ENCODE measurements around the gene EFNA4.

EFNA4 gene

DNA sequence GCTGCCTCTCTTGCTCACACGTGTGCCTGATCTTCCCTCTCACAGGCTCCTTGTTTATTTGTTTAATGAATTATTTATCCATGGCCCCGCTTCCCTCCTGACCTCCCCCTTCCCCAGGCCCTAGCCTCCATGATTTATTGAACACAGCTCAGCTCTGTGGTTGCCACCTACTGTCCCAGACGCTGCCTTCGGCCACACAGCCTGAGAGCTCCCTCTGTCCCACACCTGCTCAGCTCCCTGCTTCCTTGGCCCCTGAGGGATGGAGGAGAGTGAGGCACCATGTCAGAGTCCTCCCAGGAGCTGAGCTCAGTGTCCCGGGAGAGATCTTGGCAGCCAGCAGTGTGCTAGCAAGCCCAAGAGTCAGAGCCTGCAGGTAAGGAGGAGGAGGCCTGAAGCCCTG, 12.0 kb downstream of the EFNA4 start:
- DNase-seq: no peak

DNA sequence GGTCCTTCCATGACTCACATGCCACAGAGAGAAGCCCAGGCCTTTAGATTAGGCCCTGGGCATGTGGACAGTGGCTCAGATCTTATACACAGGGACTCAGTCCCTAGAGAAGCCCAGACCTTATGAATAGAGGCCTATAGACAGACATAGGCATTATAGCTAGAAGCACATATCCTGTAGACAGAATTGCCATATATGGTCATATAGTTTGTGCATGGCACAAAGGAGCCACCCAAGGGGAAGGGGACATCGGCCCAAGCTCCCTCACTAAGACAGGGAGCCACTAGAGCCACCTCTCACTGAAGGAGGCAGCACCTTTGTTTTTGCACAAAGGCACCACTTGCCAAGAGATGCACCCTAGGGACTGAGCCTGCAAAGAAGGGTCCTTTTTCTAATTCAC, 12.8 kb downstream of the EFNA4 start:
- DNase-seq: no peak

DNA sequence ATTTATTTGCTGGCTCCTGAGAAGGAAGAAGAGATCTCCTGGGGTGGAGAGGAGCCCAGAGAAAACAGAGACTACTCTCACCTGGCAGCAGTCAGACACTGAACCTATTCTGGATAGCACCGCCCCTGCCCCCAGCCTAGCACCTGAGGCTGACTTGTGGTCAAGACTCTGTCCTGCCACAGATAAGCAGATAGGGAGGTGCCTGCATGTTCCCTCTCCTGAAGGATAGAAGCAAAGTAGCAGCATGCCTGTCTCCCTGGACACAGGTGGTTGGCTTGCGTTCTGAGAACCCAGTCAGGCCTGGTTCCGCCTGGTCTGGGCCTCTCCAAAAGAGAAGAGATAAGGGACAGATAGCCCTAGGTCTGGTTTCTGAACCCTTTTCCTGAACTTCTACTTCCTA, 13.8 kb downstream of the EFNA4 start:
- DNase-seq: no peak

DNA sequence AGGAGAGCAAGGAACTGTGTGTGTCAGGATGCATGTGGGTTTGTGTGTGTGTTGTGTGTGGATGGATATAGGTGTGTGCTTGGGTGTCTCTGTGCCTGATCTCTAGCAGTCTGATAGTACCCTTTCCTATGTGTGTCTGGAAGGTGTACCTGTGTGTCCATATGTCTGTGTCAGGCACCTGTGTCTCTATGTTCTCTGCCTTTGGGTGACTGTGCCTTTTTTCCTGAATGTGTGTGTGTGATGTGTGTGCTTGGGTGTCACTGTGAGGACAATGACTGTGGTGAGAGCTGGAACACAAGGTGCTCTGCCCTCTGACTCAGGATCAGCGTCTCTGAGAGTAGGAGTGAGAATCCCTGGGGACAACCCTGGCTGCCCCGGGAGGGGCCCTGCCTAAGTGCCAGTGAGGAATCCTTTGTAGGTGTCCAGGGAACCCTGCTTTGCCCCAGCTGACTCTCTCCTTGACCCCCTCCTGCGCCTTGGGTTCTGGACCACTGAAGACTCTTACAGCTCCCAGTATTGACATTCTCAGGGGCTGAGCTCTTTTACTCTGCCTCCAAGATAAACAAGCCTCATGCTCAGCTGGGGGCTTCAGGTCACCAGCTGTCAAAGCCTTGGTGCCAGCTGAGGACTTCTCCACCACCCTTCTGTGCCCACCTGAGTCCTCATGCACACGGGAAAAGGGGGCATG, 14.4 kb downstream of the EFNA4 start:
- DNase-seq: no peak

DNA sequence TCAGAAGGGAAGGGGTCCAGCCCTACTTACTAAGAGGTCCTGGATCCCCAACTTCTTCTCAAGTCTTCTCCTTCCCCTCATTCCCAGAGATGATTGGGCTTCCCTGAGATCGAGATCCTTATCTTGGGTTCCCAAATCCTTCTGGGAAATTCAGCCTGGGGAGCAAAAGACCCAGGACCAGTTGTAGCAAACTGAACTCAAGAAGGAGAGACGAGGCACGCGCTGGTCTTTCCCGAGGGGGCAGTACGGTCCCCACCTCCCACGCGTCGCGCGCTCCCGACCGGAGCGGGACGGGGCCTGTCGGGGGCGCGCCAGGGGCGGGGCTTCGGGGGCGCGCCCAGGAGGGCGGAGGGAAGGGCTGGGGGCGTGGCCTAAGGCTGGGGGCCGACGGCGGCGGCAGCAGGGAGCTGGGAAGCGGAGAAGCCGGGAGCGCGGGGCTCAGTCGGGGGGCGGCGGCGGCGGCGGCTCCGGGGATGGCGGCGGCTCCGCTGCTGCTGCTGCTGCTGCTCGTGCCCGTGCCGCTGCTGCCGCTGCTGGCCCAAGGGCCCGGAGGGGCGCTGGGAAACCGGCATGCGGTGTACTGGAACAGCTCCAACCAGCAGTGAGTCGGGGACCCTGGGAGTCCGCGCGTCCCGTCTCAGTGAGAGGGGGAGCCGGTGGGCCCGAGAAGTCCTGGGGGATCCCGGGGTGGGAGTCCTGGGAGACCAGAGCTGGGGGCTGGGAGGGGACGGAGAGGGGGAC, 15.1 kb downstream of the EFNA4 start, which contains the start of gene EFNA3:
Gene EFNA3 (plus strand): TSS at position 369 of the 741 bp plus-strand sequence. CDS start 105 bp downstream, at position 474.
- DNase-seq: peak in 5 of 6 experiments; percentile 46 to 58 (median 55)

DNA sequence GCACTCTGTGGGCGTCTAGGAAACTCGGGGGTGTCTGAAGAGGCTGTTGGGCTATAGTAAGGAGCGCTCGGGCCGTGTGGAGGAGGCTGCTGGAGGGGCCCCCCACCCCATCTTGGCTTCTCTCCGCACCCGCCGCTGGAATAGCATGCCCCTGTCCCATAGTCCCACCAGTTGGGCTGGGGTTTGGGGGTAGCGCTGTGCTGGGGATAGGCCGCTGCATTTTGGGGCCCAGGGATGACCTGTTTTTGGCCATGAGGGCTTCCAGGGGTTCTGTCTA, 15.6 kb downstream of the EFNA4 start:
- peak in 2 of 6 experiments; percentile 39 to 46 for DNase-seq

DNA sequence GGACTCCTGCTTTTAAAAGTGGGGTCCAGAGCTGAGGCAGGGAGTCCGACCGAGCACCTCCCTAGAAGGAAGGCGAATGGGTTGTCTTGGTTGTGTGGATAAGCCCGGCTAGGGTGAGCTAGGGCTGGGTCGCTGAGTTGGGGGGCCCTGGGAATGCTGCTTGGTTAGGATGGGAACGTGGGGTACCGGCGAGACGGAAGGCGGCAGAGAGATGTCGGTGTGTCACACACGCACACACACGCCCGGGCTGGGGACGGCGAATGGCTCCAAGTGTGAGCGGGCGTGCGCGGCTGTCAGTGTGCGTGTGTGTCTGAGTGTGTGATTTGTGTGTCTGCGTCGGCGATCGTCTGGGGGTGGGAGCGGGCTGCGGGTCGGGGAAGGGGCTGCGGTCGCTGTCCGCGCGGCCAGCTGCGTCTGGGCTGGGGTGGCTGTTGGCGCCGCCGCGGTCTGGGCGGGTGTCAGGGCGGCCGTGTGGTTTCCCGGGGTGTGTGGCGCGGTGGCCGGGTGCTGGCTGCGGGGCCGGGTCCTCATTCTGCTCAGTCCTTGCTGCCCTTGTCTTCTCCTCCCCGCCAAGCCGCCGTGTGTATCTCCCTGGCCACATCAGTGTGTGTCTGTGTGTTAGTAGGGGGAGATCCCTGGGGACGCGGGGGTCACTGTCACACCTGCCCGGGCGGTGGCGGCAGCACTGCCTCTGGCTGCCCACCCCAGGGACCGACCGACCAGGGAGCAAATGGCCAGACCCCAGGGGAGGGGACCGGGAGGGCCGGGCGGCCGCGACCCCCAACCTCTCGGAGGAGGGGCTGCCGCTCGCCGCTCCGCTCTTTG, 16.2 kb downstream of the EFNA4 start:
- peak in 3 of 6 experiments; percentile 8 to 46 (median 34) for DNase-seq

DNA sequence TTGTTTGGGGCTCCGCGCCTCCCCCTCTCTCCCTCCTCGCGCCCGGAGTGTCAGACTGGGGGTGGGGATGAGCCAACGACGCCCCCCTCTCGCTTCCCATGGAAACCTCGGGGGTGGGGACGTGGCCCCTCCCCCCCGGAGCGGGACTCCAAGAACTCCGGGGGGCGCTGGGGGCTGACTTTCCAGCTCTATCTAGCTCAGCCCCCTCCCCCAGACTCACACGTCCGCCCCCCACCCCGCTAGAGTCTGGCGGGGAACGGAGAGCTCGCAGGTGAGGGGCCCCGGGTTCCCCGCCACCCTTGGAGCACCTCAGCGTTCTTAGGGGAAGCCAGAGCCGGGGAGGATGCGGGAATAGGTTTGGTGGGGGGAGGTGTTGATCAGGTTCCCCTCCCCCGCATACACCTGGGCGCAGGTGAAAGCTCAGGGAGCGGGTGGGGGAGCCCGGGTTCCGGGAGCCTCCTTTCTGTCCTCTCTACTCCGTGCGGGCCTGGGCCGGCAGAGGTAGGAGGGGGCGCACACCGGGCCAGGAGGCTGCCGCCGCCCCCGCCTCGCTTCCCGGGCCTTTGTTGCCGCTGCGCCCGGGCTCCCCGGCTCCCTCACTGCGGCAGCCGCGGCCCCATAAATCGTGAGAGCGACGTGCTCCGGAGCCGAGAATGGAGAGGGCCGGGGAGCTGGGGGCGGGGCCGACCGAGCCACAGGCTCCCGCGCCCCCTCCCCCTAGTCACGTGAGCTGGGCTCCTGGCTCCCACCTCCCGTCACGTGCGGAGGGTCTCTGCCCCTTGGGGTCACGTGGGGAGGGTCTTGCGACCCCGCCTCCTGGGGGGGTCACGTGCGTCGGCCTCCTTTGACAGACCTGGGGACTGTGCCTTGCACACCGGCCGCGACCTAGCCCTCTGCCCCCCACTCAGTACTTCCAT, 17.0 kb downstream of the EFNA4 start:
- peak in 4 of 6 experiments; percentile 20 to 54 (median 32) for DNase-seq

DNA sequence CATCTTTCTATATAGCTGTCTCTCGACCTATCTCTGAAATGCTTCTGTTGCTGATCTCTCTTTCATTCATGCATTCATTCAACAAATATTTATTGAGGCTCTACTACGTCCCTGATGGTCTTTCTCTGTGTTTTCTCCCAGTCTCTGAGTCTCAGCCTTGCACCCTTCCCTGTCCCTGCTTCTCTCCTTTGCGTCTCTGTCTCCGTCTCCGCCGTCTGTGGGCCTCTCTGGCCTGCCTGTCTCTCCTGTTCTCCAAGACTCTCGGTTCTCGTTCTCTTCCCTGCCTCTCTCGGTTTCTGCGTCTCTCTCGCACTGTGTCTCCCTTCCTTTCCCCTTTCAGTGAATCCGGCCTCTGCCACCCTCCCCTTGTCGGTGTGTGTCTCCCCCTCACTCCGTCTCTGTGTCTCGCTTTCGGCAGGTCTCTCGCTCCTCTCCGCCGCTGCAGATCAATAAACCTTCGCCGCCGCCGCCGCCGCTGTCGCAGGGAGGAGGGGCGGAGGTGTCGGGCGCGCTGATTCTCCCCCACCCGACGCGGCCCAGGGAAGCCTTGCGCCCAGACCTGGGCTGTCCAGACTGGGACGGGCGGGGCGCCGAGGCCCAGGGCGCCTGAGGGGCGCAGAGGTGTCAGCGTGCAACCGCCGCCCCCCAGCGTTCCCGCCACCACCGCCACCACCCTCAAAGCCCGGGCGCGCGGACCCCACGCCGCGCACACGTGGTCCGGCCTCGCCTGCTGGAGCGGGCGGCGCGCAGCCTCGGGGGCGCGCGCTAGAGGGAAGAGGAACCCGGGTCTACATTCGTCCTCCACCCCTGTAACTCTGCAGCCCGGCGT, 18.1 kb downstream of the EFNA4 start:
- DNase-seq: peak in 4 of 6 experiments; percentile 24 to 40 (median 31)

DNA sequence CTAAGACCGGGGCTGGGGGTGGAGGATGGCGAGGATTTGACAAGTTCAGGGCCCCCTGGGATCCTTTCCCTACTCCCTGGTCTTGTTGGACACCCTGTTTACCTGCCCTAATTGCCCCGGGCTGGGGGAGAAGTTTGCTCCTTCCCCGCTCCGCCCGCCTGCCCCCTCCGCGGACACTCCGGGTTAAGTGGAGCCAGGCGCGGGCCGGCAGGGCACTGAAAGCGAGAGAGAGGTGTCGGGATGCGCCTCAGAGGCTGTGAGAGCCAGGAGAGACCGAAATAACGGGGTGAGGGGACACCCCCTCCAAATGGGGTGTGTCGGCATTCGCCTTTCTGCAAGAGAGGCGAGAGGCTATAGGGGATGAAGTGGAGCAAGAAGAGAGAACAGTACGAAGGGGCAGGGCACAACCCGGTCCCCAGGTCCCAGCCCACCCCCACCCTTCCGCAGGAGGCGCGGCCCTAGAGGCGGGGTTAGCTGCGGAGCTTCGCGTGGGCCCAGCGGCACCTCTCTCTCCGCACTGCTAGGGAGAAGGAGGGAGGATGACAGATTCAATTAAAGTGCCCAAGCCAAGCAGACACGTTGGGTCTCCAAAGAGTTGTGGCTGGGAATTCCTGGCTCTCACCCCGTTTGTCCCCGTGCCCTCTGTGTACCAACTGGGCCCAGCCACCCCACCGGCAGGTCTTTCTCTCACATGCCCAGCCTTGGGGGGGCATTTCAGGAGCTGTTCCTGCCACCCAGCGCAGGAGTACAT, 18.9 kb downstream of the EFNA4 start:
- DNase-seq: peak in 3 of 6 experiments; percentile 13 to 37 (median 32)

DNA sequence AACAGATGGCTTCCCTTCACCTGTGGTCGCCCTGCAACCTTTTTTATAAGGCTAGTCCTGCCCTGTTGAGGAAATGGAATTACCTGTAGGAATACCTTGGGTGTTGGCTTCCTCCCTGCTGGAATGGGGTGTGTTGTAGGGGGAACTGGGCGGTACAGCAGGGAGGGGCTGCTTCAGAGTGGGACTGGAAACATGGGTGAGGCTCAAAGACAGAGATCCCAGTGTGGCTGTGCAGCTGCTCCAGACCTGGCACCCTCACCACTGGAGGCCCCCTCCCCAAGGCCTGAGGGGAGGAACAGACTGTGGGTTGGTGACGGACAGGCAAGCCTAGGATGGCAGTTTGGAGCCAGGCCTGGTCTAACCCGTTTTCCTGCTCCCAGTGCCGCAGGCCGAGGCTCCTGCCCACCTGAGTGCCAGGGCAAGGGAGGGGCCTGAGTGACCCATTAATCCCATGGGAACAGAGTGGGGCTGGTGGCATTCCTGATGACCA, 19.6 kb downstream of the EFNA4 start:
- DNase-seq: no peak

DNA sequence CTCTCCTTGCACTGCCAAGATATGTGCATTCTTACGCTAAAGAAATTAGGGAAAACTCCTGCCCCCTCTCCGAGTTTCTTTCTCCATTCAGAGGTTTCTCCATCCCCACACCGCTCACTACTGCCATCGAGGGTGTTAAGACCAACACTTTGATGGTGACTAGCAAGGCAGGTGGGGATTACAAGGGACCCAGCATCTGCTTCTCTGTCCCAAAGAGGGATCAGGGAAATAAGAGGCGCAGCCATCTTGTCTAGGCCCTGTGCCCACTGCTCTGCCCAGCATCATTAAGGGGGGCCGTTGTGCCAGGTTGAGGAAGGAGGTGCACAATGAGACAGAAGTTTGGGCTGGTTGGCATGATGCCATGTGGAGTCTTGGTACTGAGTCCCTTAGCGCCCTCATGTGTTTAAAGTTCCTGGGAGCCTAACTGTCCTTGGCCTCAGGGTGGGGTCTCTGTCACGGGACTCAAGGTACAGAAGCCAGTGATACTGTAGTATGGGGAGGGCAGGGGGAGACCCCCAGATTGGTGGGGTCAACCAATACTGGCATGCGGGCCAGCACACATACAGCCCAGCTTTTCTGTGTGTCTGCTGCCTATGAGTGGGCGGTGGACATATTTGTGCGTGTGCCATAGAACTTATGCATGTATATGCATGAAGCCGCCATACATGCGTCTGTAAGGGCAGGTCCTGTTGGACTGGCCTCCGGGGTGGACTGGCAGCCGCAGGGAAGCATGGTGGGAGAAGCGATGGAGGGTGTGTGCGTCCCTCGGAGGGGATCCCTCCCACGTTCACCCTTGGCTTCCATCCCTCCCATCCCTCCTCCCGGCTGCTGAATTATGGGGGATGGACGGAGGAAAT, 20.6 kb downstream of the EFNA4 start:
- peak in 4 of 6 experiments; percentile 14 to 62 (median 30) for DNase-seq

DNA sequence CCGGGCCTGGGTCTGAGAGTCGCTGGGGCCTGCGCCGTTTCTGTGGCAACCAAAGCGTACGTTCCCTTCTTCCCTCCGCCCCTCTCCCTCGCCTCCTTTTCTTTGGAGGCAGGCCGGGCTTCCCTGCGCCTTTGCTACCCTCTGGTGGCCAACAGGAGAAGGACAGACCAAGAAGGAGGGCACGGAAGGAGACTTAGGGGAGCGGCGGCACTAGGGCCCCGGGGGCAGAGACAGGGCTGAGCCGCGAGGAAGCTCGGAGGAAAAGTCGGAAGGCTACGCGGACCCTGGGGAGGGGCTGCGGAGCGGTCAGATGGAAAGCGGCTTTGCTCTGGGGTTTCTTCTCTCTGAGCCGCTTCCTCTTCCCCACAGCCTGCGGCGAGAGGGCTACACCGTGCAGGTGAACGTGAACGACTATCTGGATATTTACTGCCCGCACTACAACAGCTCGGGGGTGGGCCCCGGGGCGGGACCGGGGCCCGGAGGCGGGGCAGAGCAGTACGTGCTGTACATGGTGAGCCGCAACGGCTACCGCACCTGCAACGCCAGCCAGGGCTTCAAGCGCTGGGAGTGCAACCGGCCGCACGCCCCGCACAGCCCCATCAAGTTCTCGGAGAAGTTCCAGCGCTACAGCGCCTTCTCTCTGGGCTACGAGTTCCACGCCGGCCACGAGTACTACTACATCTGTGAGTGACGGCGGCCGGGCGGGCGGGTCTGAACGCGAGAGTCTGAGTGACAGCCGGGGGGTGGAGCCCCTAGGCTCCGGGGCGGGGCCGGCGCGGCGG, 21.4 kb downstream of the EFNA4 start:
- DNase-seq: peak; percentile 77 to 99 (median 94)

DNA sequence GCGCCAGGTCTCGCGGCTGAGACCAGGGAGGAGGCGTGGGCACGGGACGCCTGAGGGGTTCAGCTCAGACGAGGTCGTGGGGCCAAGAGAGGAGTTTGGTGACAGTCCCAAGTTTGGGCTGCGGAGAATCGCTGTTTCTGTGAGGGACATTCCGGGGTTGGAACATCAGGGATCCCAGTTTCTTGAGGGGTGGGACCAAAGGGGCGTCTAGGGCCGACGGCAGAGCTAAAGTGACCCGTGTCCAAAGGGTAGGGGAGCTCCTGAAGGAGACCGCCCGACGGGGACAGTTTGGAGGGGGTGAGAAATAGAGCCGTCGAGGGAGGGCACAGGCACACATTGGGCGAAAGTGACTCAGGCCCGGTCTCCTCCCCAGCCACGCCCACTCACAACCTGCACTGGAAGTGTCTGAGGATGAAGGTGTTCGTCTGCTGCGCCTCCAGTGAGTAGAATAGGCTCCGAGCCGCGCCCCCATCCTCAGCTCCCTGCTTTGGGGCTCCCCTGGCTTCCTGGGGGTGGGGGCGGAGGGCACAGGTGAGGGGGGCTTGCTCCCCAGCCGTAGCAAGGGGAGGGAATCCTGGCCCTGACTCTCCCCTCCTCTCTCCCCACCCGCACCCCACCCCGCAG, 22.1 kb downstream of the EFNA4 start:
- peak; percentile 43 to 78 (median 69) for DNase-seq

DNA sequence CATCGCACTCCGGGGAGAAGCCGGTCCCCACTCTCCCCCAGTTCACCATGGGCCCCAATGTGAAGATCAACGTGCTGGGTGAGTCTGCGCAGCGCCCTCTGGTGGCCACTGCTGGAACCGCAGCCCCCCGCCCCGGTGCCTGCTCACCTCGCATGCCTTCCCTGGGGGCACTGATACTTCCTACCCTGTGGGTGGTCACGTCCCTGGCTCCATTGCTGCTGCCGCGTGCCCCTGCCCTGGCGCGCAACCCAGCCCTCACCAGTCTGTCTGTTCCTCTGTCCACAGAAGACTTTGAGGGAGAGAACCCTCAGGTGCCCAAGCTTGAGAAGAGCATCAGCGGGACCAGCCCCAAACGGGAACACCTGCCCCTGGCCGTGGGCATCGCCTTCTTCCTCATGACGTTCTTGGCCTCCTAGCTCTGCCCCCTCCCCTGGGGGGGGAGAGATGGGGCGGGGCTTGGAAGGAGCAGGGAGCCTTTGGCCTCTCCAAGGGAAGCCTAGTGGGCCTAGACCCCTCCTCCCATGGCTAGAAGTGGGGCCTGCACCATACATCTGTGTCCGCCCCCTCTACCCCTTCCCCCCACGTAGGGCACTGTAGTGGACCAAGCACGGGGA, 22.7 kb downstream of the EFNA4 start:
- DNase-seq: peak; percentile 57 to 89 (median 76)

DNA sequence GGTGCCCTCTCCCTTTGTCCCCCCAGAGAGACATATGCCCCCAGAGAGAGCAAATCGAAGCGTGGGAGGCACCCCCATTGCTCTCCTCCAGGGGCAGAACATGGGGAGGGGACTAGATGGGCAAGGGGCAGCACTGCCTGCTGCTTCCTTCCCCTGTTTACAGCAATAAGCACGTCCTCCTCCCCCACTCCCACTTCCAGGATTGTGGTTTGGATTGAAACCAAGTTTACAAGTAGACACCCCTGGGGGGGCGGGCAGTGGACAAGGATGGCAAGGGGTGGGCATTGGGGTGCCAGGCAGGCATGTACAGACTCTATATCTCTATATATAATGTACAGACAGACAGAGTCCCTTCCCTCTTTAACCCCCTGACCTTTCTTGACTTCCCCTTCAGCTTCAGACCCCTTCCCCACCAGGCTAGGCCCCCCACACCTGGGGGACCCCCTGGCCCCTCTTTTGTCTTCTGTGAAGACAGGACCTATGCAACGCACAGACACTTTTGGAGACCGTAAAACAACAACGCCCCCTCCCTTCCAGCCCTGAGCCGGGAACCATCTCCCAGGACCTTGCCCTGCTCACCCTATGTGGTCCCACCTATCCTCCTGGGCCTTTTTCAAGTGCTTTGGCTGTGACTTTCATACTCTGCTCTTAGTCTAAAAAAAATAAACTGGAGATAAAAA, 23.5 kb downstream of the EFNA4 start:
- no peak for DNase-seq

All from stimulated activated naive CD4-positive, alpha-beta T cell (primary cell).